ENCODE results near the gene CRISP1.

DNA sequence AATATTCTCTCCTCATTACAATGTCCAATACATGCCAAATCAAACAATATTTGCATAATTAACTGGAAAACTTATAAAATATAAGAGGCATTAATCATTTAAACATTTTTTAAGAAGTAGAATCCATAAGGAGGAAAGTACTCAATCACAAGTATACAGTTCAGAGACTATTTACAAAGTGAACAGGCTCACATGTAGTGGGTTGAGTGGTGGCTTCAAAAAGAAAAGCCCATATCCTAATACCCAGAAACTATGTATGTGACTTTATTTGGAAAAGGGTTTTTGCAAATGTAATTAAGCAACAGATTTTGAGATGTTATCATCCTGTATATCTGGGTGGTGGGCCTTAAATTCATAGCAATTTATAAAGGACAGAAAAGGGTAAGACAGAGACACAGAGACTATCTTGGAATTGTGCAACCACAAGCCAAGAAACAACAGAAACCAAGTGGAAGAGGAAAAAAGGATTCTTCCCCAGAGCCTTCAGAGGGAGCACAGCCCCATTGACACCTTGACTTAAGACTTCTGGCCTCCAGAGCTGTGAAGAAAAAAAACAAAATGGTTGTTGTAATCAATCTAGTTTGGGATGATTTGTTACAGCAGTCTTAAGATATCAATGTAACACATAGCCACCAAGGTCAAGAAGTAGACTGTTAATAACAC is 32.7 kb upstream of the CRISP1 start:
- TF ChIP-seq POLR2A (IDR thresholded peaks at IDR 0.05; ENCODE audit: low read depth, low read length) = no peak
- TF ChIP-seq CTCF (conservative IDR thresholded peaks at IDR 0.05; ENCODE audit: low read depth, low read length) = no peak
- TF ChIP-seq RCOR1 (IDR thresholded peaks at IDR 0.05; ENCODE audit: insufficient replicate concordance, low read length) = no peak
- no peak for TF ChIP-seq CEBPB (IDR thresholded peaks at IDR 0.05; ENCODE audit: low read depth, low read length)
- TF ChIP-seq, protein P1, sequence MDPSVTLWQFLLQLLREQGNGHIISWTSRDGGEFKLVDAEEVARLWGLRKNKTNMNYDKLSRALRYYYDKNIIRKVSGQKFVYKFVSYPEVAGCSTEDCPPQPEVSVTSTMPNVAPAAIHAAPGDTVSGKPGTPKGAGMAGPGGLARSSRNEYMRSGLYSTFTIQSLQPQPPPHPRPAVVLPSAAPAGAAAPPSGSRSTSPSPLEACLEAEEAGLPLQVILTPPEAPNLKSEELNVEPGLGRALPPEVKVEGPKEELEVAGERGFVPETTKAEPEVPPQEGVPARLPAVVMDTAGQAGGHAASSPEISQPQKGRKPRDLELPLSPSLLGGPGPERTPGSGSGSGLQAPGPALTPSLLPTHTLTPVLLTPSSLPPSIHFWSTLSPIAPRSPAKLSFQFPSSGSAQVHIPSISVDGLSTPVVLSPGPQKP (IDR thresholded peaks at IDR 0.05; ENCODE audit: borderline replicate concordance, low read depth, low read length) = no peak
- TF ChIP-seq RAD21 (IDR thresholded peaks at IDR 0.05; ENCODE audit: low read length) = no peak
- TF ChIP-seq USF2 (IDR thresholded peaks at IDR 0.05; ENCODE audit: low read depth, low read length) = no peak
- TF ChIP-seq MXI1 (IDR thresholded peaks at IDR 0.05; ENCODE audit: borderline replicate concordance, low read depth, low read length) = no peak

Measured in IMR-90 (cell line).